GM18873 (cell line): ENCODE data around the gene CPNE7.

Source experiments
- ATAC-seq: cut with Tn5 transposase; IDR thresholded peaks from one replicate; pipeline ENCODE4 v1.9.1; 2021; ENCODE audit warnings: mild to moderate bottlenecking, moderate library complexity, moderate number of reproducible peaks; ENCODE audit not compliant: unreplicated experiment, low FRiP score

CPNE7 gene

GRCh38 chr16:89599902-89600301 lies 24.3 kb downstream of the CPNE7 start:
- no peak for ATAC-seq

- no peak for ATAC-seq
Measured at GRCh38 chr16:89600427-89600826, 24.9 kb downstream of the CPNE7 start.

- no peak for ATAC-seq
Measured at GRCh38 chr16:89600956-89601355, 25.4 kb downstream of the CPNE7 start.

GRCh38 chr16:89601906-89602272 lies 26.3 kb downstream of the CPNE7 start:
- ATAC-seq, result no peak

- no peak for ATAC-seq
Measured at GRCh38 chr16:89602273-89602951, 26.9 kb downstream of the CPNE7 start.

GRCh38 chr16:89602952-89603590 lies 27.5 kb downstream of the CPNE7 start:
- ATAC-seq, result no peak

GRCh38 chr16:89604764-89605163 lies 29.2 kb downstream of the CPNE7 start:
- ATAC-seq, result no peak

- ATAC-seq, result no peak
Measured at GRCh38 chr16:89605186-89605970, 29.8 kb downstream of the CPNE7 start.

GRCh38 chr16:89606006-89606405 lies 30.4 kb downstream of the CPNE7 start:
- no peak for ATAC-seq

GRCh38 chr16:89607453-89607852 lies 31.9 kb downstream of the CPNE7 start:
- no peak for ATAC-seq

GRCh38 chr16:89607937-89608740 lies 32.6 kb downstream of the CPNE7 start:
- ATAC-seq, result no peak

- ATAC-seq, result no peak
Measured at GRCh38 chr16:89610108-89610453, 34.5 kb downstream of the CPNE7 start.

- ATAC-seq, result no peak
Measured at GRCh38 chr16:89612415-89613166, 37.0 kb downstream of the CPNE7 start.

- ATAC-seq, result no peak
Measured at GRCh38 chr16:89613231-89613953, 37.8 kb downstream of the CPNE7 start, which contains the start of gene DPEP1. Gene DPEP1 (plus strand): TSS chr16:89613642. CDS start chr16:89630411, 16,769 bp downstream.

- ATAC-seq, result no peak
Measured at GRCh38 chr16:89613954-89614459, 38.4 kb downstream of the CPNE7 start.

GRCh38 chr16:89615176-89615575 lies 39.6 kb downstream of the CPNE7 start:
- ATAC-seq, result no peak

GRCh38 chr16:89615596-89616090 lies 40.1 kb downstream of the CPNE7 start:
- no peak for ATAC-seq

GRCh38 chr16:89616623-89617022 lies 41.1 kb downstream of the CPNE7 start:
- no peak for ATAC-seq

- ATAC-seq, result no peak
Measured at GRCh38 chr16:89617036-89617435, 41.5 kb downstream of the CPNE7 start.
